Measurements from ENCODE around the gene NCEH1. TPM values are rescaled to one million over a fixed set of nuclear protein-coding genes. Genes with fewer than 3 reads are reported as not detected.

The NCEH1 gene
- total RNA-seq, 1 experiment from 2014 or later, result 11.5 TPM

DNA sequence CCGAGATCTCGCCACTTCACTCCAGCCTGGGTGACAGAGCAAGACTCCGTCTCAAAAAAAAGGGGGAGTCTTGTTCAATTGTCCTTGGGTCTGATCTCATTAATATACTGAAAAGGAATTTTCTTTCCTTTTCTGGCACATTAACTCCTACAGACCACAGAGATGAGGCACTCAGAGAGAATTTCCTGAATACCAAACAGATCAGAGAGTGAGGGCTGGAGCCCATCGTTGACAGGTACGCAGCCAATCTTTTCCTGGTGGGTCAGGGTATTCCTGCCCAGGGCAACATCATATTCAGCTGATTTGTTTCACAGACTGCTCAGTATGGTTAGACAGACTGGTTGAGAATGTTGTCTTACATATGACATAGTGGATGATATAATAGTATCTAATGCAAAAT is 104.8 kb downstream of the NCEH1 start (continued):
- TF ChIP-seq JUND (IDR thresholded peaks at IDR 0.05), result no peak

DNA sequence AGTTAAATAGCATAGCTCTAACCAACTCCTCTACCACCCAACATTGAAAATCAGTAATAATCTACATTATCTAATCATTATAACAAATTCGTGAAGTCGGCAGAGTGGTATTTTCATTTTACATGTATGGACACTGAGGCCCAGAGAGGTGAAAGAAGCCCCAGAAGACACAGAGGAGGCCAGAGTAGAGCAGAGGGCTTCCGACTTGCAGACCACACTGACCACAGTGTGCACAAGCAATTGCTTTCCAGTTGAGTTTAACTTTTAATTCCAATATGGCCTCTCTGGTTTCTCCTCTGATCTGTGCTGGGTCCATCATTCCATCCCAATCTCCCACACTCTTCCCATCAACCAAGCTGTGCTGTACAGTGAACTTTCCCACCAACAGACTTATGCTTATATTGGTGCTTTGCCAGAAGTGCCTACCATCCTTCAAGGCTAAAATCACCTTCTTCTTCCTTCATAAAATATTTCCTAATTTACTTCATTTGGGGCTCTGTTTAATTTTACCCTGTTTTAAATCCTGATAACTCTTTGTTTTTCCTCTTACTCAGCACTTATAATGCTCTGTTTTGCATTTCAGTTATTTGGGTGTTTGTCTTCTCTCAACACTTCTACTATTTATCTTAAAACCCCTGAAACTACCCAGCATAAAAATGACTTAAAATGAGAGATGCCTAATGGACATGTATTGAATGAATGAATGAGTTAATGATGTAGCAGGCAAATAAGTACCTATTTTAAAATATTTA is 105.8 kb downstream of the NCEH1 start:
- ATAC-seq, result no peak
- Histone ChIP-seq H3K4me1 (ENCODE audit: control insufficient read depth in 1 of 2, insufficient read depth in 2 of 2, low read length in 2 of 2) (no peaks in the 10 kb centered on the region), H3K27me3 (ENCODE audit: insufficient read depth, low read length) (no peaks in the 10 kb centered on the region), H3K9me2 (ENCODE audit: insufficient read depth) (no peaks in the 10 kb centered on the region), H3K4me2 (ENCODE audit: low read length) (no peak overlapping the region), H3K9me3 (ENCODE audit: control insufficient read depth in 1 of 2, insufficient read depth in 1 of 2, low read depth in 1 of 2, low read length in 2 of 2) (no peaks in the 10 kb centered on the region), H3K27ac (ENCODE audit: low read depth, low read length) (no peak overlapping the region), H4K20me1 (ENCODE audit: insufficient read depth) (no peaks in the 10 kb centered on the region), H3K4me3 (replicated peaks in 1 of 2; ENCODE audit: low read depth in 1 of 2, low read length in 2 of 2) (no peak overlapping the region), H3K79me2 (ENCODE audit: insufficient read depth, low read length) (no peaks in the 10 kb centered on the region), H3K36me3 (ENCODE audit: control insufficient read depth in 1 of 2, insufficient read depth in 2 of 2, low read length in 2 of 2) (no peaks in the 10 kb centered on the region), H3K9ac (ENCODE audit: low read length) (no peak overlapping the region), H2AFZ (ENCODE audit: low read depth, low read length, poor library complexity, severe bottlenecking) (no peak overlapping the region)
- intact Hi-C loops (cut with micrococcal nuclease), result no loop called here
- CTCF ChIA-PET, result no interaction called here
- BruUV-seq (replicated peaks), result no TSS peak
- TF ChIP-seq SRF (IDR thresholded peaks at IDR 0.05; ENCODE audit: low read depth), result no peak
- no peak for TF ChIP-seq POLR2AphosphoS5 (IDR thresholded peaks at IDR 0.05; ENCODE audit: low read depth, low read length)
- TF ChIP-seq EZH2 (IDR thresholded peaks at IDR 0.05), result no peak
- no peak for TF ChIP-seq EZH2phosphoT487 (IDR thresholded peaks at IDR 0.05; ENCODE audit: borderline replicate concordance)
- no peak for TF ChIP-seq RAD21 (IDR thresholded peaks at IDR 0.05; ENCODE audit: low read depth)
- TF ChIP-seq JUND (IDR thresholded peaks at IDR 0.05), result no peak
- TF ChIP-seq SIN3A (IDR thresholded peaks at IDR 0.05; ENCODE audit: low read depth), result no peak
- no peak for TF ChIP-seq ZNF274 (IDR thresholded peaks at IDR 0.05; ENCODE audit: low read depth, low read length)
- TF ChIP-seq, protein P1, sequence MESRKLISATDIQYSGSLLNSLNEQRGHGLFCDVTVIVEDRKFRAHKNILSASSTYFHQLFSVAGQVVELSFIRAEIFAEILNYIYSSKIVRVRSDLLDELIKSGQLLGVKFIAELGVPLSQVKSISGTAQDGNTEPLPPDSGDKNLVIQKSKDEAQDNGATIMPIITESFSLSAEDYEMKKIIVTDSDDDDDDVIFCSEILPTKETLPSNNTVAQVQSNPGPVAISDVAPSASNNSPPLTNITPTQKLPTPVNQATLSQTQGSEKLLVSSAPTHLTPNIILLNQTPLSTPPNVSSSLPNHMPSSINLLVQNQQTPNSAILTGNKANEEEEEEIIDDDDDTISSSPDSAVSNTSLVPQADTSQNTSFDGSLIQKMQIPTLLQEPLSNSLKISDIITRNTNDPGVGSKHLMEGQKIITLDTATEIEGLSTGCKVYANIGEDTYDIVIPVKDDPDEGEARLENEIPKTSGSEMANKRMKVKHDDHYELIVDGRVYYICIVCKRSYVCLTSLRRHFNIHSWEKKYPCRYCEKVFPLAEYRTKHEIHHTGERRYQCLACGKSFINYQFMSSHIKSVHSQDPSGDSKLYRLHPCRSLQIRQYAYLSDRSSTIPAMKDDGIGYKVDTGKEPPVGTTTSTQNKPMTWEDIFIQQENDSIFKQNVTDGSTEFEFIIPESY (IDR thresholded peaks at IDR 0.05; ENCODE audit: extremely low read depth, insufficient replicate concordance, low read length), result no peak
- no peak for TF ChIP-seq POLR2A (IDR thresholded peaks at IDR 0.05; ENCODE audit: borderline replicate concordance, extremely low read depth, insufficient read depth, insufficient read length)
- TF ChIP-seq CBX3 (IDR thresholded peaks at IDR 0.05; ENCODE audit: low read depth), result no peak
- no peak for TF ChIP-seq YY1 (IDR thresholded peaks at IDR 0.05; ENCODE audit: extremely low read depth, insufficient replicate concordance, low read depth, low read length)
- no peak for TF ChIP-seq ELF1 (IDR thresholded peaks at IDR 0.05; ENCODE audit: borderline replicate concordance, low read depth)
- no peak for TF ChIP-seq TCF7L2 (IDR thresholded peaks at IDR 0.05; ENCODE audit: borderline replicate concordance, extremely low read depth, insufficient read depth, insufficient read length)
- no peak for TF ChIP-seq FOSL1 (IDR thresholded peaks at IDR 0.05; ENCODE audit: low read depth)
- POLR2A ChIA-PET, result no interaction called here
- RAD21 ChIA-PET (ENCODE audit: low non-redundant PET in 1 of 2, low total read pairs in 2 of 2, uncharacterized antibody in 2 of 2, unreplicated experiment in 2 of 2), result no interaction called here
- no peak for DNase-seq (ENCODE audit: low read depth, low spot score)

Data from HCT116 (cell line).